IMR-90 (cell line): ENCODE results near the gene TRIM36.

ENCODE experiments used
- CTCF ChIP-seq: conservative IDR thresholded peaks from 2 replicates; pipeline ENCODE4 v1.5.1; 2012; ENCODE audit warnings: mild to moderate bottlenecking, low read depth, low read length, improper control_type of control experiment
- MAZ ChIP-seq: IDR thresholded peaks from 2 replicates; pipeline ENCODE4 v1.6.1; 2012; ENCODE audit warnings: low read depth, mild to moderate bottlenecking, low read length, improper control_type of control experiment, moderate library complexity, borderline replicate concordance
- MXI1 ChIP-seq: IDR thresholded peaks from 2 replicates; pipeline ENCODE4 v1.6.1; 2012; ENCODE audit warnings: low read depth, mild to moderate bottlenecking, low read length, moderate library complexity, borderline replicate concordance
- POLR2A ChIP-seq: IDR thresholded peaks from 2 replicates; pipeline ENCODE4 v1.6.1; 2012; ENCODE audit warnings: mild to moderate bottlenecking, low read depth, low read length
- USF2 ChIP-seq: fragments of 150-350 bp; IDR thresholded peaks from 2 replicates; pipeline ENCODE4 v1.6.1; 2017; ENCODE audit warnings: mild to moderate bottlenecking, antibody characterized with exemption, low read length, low read depth

- TF ChIP-seq CTCF = no peak
- TF ChIP-seq USF2 = no peak
- no peak for TF ChIP-seq MAZ
- no peak for TF ChIP-seq POLR2A
- TF ChIP-seq MXI1 = no peak
Measured at GRCh38 chr5:115170929-115171510, 1.3 kb upstream of the TRIM36 start.
